Cortex of kidney (tissue), 1 donor: Measurements from ENCODE around the gene BTG1.
"Not testable (repeated sequence)": the region's sequence is repeated elsewhere in the genome, so short reads cannot be mapped to it uniquely, and the experiment has no call there.

Experiments
- DNase-seq: peaks from one replicate; lab custom pipeline; 2025; lab: John Stamatoyannopoulos, UW

The BTG1 gene

GRCh38 chr12:92149563-92149962, 3.9 kb upstream of the BTG1 start:
- no peak for DNase-seq

- DNase-seq, result no peak
Observed at GRCh38 chr12:92147491-92147890, 1.8 kb upstream of the BTG1 start.

DNA sequence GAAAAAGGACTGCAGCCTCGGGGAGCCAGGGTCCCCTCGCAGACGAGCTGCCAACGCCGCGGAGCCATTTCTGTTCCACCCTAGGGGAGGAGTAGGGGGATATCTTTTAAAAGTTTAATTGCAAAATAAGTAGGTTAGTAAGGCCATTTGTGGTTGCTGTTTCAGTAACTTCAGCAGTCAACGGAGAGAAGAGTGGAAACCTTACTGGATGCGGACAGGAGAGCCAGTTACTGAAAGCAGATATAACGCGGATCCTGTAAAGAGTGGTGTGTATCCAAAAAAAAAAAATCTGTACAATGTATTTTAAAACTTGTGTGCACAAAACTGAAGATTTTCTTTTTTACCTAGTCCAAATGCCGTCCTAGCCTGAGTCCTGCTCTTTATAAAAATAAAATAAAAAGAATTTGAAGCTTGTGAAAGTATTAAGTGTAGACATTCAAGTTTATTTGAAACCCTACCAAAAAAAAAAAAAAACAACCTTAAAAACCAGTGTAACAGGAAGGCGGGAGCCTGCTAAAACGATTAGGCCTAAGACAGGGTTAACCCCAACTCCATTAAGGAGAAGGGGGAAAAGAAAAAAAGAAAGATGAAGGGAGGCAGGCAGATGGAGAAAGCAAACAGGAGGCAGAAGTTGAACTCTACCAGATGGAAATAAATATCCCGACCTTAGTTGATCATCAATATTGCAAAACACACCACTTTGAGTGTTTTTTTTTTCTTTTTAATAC, 1.0 kb upstream of the BTG1 start:
- DNase-seq, result no peak

DNA sequence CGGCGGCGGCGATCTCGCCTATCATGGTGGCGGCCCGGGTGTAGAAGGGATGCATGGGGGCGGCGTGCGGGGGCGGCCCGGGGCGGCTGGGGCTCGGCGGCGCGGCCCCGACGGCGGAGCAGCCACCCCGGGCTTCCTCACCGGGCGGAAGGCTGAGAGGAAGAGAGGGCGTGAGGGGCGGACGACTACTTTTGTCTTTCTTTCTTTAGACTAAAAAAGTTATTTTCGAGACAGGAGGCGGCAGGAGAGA, 240 bp downstream of the BTG1 start:
- DNase-seq, result no peak

DNA sequence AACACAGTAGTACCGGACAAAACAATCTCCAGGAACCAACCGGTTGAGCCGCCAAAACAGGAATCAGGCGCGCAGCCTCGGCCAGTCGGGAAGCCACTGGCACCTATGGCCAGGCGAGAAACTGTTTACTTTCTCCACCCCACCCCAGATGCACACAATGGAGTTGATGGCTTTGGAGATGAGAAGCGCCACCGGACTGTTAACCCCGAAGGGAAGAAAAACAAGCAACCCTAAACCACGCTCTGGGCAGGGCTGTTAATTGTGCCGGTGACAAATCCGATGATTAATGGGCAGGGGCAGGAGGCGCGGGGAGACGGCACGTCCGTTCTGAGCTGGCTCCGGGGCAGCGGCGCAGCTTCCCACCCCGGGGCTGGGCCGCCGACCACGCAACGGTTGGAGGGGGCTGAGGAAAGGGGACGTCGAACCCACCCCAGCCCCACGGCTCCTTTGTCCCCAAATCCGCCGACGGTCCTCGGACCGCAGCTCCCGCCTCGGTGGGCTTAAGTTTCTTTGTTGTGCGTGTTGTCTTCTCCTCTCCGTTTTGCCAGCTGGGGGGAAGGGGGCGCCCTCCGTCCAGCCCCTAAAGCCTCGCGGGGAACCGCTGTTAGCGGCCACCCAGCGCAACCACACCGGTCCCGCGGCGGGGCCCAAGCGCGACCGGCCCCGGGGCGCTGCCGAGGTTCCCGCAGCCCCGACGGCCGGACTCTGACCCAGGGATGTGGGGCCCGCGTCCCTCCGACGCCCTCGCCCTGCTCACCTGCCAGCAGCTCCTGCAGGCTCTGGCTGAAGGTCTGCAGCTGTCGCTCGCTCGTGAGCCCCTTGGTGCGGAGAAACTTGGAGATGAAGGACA, 790 bp downstream of the BTG1 start:
- DNase-seq, result no peak

- no peak for DNase-seq
Observed at GRCh38 chr12:92143686-92144630, 1.7 kb downstream of the BTG1 start.

- no peak for DNase-seq
Observed at GRCh38 chr12:92143258-92143657, 2.4 kb downstream of the BTG1 start.

- no peak for DNase-seq
Observed at GRCh38 chr12:92142251-92142926, 3.3 kb downstream of the BTG1 start.

DNA sequence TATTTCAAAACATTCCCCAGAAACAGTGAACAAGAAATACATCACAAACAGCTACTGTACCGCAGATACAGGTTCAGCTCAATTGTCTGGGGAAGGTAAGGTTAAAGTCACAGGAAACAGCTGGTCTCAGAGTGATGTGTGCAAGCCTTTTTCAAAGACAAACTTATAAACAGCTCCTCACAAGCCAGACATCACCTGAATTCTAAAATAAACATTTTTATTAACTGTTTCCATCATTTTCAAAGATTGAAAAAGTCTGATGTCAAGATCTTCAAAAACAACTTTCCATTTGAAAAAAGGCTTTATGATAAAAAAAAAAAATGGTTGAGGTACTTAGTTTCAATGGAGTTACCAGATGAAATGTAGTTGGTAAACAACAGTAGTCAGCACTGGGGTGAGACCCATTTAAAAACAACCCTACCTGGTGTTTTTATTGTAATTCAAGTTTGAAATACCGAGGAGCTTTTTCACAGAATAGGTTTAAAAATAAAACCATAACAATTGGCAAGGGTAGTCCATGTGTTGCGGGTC, 4.0 kb downstream of the BTG1 start:
- DNase-seq, result no peak

DNA sequence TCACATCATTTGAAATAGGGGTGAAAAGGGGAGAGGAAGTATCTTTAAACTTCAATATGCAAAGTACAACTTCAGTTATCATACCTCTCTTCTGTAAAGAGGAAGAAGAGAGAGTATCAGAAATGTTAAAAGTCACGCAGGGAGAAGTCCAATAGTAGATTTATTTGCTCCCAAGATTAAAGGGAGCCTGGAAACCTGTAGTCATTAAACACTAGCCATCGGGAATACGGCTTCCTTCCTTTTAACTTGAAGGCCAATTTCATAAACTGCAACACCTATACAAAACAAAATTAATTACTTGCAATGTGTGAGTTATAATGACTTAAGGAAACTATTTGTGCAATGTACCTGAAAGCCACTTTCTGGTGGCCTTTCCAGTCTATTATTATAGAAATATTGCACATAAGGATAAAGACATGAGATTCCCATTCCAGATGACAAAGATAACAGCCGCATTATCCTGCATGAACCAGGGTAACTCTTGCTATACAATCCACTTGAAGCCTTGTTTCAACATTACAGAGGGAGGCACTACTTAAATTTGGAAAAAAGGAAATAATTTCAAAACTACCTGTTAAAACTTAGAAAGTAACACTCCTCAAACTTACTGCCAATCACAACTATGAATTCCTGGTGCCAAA, 4.6 kb downstream of the BTG1 start:
- no peak for DNase-seq

DNA sequence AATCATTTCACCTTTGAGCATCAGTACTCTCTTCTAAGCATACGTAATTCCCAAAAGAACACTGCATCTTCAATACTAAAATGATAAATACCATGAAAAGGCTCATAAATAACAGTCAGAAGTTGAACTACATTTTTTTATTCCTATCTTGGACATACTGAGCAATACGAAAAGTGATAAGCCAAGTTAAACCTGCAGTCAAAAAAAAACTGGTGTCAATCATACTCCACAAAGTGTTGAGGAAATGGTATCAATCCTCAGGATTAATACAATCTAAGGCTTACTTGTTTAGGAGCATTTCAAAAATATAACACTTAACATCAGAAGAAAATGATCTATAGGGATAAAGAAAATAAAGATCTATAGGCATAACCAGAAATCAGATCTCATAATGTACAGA, 5.5 kb downstream of the BTG1 start:
- DNase-seq, result no peak

- DNase-seq, result no peak
Observed at GRCh38 chr12:92139634-92140150, 6.0 kb downstream of the BTG1 start.

DNA sequence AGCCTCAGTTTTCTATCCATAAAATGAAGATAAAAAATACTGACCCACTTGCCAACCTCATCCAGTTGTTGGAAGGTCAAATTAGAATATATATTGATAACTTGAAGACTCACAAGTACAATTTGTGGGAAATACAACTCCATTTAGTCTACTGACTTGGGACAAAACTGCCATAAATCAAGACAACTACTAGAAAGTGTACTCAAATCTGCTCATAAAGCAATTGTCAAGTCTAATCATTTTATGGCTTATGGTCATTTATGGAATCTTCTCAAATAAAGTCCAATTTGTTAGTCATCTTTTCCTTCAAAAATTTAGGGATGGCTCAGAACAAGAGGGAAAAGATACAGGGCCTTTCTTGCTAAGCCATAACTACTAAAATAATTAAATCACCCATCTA, 7.0 kb downstream of the BTG1 start:
- DNase-seq, result no peak

DNA sequence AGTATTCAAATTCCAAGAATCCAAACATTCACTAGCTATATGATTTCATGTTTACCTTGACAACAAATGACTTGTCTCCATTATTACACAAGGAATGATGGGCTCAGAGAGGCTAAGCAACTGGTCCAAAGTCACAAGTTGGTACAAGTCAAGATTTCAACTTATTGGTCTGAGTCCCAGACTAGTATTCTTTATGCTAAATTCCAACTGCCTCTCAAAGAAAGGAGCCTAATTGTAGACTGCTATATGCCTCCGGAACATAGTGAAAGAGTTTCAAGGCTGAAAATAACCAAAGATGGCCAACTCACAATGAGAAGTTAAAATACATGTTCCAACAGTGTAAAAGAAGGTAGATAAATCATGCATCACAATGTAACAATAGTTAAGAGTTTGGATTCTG, 7.5 kb downstream of the BTG1 start:
- DNase-seq, result no peak

DNA sequence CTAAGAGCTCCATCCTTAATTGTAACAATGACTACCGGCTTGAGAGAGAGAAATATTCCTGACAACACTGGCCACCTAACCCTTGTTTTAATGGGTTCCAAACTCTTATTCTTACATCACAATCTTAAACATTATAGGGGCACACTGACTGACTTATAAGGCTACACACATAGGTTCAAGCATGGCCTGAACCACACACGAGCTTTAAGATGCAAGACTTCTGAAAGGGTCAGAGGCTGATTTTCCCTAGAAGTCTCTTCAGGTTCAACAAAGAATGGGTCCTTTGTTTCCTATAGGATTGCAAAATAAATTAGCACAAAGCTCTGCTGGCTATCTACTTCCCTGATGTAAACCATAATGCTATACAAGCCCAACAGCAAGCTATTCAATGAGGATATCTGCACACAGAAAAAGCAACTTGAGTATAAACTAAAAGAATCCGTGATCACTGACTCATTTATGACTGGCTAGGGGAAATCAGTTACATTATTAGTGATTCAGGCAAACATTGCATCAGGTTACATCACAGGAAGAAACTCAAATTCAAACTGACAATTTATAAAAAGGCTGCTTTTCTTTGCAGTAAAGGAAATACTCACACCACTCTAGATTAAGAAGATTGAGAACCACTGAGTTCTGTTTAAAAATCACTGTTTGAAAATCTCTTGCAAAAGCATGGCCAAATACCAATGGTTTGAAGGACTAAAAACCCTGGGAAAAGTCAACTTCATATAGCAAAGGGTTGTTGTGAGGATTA, 8.5 kb downstream of the BTG1 start:
- no peak for DNase-seq

DNA sequence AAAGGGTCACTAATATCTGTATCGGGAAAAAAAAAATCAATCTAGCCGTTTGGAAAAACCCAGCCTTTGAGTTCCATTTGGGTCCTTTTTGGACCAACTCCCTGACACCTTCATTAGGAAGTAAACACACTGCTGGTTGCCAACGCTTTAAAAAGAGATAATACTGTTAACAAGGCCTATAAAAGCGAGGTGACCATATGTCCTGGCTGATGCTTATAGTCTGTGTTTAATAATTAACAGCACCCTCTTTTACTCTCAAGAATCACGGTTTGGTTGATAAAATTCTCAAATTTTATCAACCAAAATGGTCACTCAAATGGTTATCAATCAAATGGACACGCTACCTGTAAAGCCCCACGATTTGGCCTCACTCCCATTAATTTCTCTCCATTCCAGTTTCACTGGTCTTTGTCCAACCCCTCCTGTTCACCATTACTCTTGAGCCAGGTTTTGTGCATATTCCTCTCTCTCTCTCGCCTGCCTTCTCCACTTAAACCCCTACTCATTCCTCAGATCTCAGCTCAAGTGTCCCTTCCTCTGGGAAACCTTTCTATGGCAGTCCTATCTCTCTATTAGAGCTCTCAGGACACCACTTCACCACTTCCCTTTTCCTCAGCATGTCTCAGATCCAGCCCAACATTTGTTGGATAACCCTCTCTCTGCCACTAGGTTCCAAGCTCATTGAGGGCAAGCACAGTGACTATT, 9.5 kb downstream of the BTG1 start:
- no peak for DNase-seq

DNA sequence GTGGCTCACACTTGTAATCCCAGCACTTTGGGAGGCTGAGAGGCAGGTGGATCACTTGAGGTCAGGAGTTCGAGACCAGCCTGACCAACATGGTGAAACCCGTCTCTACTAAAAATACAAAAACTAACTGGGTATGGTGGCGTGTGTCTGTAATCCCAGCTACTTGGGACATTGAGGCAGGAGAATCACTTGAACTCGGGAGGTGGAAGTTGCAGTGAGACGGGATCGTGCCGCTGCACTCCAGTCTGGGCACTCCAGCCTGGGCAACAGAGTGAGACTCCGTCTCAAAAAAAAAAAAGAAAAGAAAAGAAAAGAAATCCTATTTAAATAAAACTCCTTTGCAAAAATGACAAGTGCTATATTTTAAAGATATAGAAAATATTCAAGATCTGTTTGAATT, 10.1 kb downstream of the BTG1 start:
- not testable (repeated sequence) for DNase-seq

- DNase-seq, result no peak
Observed at GRCh38 chr12:92134638-92135274, 10.9 kb downstream of the BTG1 start.
